Liver (tissue), 9 donors: ENCODE measurements around the gene MTMR10. TPM values are rescaled to one million over a fixed set of nuclear protein-coding genes. Genes with fewer than 3 reads are reported as not detected.

Experiments used
- DNase-seq: peaks from one replicate; pipeline ENCODE4 v3.0.0-alpha.2; 2017; ENCODE audit warnings: low spot score
- H3K27ac ChIP-seq, 2 donors: one replicate each; pipeline ENCODE4 v1.7.0; 2013; ENCODE audit warnings: inconsistent platforms in 2 of 2, low read length in 2 of 2, control low read depth in 1 of 2, low read depth in 1 of 2, mild to moderate bottlenecking in 1 of 2
- H3K27me3 ChIP-seq, 4 donors: one replicate each; pipeline versions ENCODE4 v1.6.1 to v1.7.0; 2013; ENCODE audit warnings: low read length in 3 of 4, inconsistent platforms in 1 of 4, mild to moderate bottlenecking in 1 of 4, moderate library complexity in 1 of 4; ENCODE audit not compliant: control insufficient read depth in 4 of 4, insufficient read depth in 4 of 4
- H3K36me3 ChIP-seq, 4 donors: one replicate each; pipeline versions ENCODE4 v1.6.1 to v1.7.0; 2013; ENCODE audit warnings: low read length in 3 of 4, mild to moderate bottlenecking in 3 of 4, low read depth in 1 of 4, moderate library complexity in 1 of 4; ENCODE audit not compliant: control insufficient read depth in 4 of 4, insufficient read depth in 3 of 4
- H3K4me1 ChIP-seq, 4 donors: one replicate each; pipeline versions ENCODE4 v1.6.1 to v1.7.0; 2013; ENCODE audit warnings: low read length in 3 of 4, mild to moderate bottlenecking in 3 of 4, moderate library complexity in 1 of 4; ENCODE audit not compliant: control insufficient read depth in 4 of 4, insufficient read depth in 4 of 4
- H3K4me3 ChIP-seq, 3 donors: one replicate each; pipeline versions ENCODE4 v1.6.1 to v1.7.0; 2013; ENCODE audit warnings: low read length in 3 of 3, control low read depth in 1 of 3, low read depth in 1 of 3, mild to moderate bottlenecking in 1 of 3
- H3K9ac ChIP-seq, 2 donors: one replicate each; pipeline ENCODE4 v1.7.0; 2013; ENCODE audit warnings: low read length in 2 of 2, mild to moderate bottlenecking in 2 of 2, moderate library complexity in 2 of 2, control low read depth in 1 of 2, low read depth in 1 of 2
- H3K9me3 ChIP-seq, 4 donors: one replicate each; pipeline versions ENCODE4 v1.6.1 to v1.7.0; 2013; ENCODE audit warnings: low read length in 3 of 4; ENCODE audit not compliant: control insufficient read depth in 4 of 4
- EGR1 ChIP-seq, 2 donors: IDR thresholded peaks; 2 replicates each; pipeline ENCODE4 v1.6.1; 2016 to 2018; ENCODE audit warnings: antibody characterized with exemption in 2 of 2, low read depth in 2 of 2
- FOXA1 ChIP-seq: IDR thresholded peaks from 2 replicates; pipeline ENCODE4 v1.6.1; 2016; ENCODE audit warnings: antibody characterized with exemption
- FOXA2 ChIP-seq: IDR thresholded peaks from 2 replicates; pipeline ENCODE4 v1.6.1; 2016; ENCODE audit warnings: antibody characterized with exemption
- GABPA ChIP-seq, 2 donors: IDR thresholded peaks in 1 of 2; conservative IDR thresholded peaks in 1 of 2; 2 replicates each; pipeline ENCODE4 v1.6.1; 2016; ENCODE audit warnings: antibody characterized with exemption in 2 of 2, mild to moderate bottlenecking in 1 of 2, moderate library complexity in 1 of 2
- HNF4A ChIP-seq, 2 donors: conservative IDR thresholded peaks; 2 replicates each; pipeline ENCODE4 v1.6.1; 2016; ENCODE audit warnings: antibody characterized with exemption in 2 of 2, mild to moderate bottlenecking in 2 of 2
- HNF4G ChIP-seq: IDR thresholded peaks from 2 replicates; pipeline ENCODE4 v1.6.1; 2016; ENCODE audit warnings: antibody characterized with exemption
- JUND ChIP-seq, 2 donors: IDR thresholded peaks; 2 replicates each; pipeline ENCODE4 v1.6.1; 2016; ENCODE audit warnings: antibody characterized with exemption in 2 of 2
- NR2F2 ChIP-seq: IDR thresholded peaks from 2 replicates; pipeline ENCODE4 v1.6.1; 2016; ENCODE audit warnings: antibody characterized with exemption
- RAD21 ChIP-seq, 2 donors: IDR thresholded peaks; 2 replicates each; pipeline ENCODE4 v1.6.1; 2016; ENCODE audit warnings: antibody characterized with exemption in 2 of 2, mild to moderate bottlenecking in 2 of 2
- RXRA ChIP-seq, 2 donors: IDR thresholded peaks; 2 replicates each; pipeline ENCODE4 v1.6.1; 2017 to 2018; ENCODE audit warnings: antibody characterized with exemption in 2 of 2, mild to moderate bottlenecking in 1 of 2
- SP1 ChIP-seq: IDR thresholded peaks from 2 replicates; pipeline ENCODE4 v1.6.1; 2018; ENCODE audit warnings: antibody characterized with exemption, mild to moderate bottlenecking
- TAF1 ChIP-seq: conservative IDR thresholded peaks from 2 replicates; pipeline ENCODE4 v1.6.1; 2016; ENCODE audit warnings: antibody characterized with exemption, mild to moderate bottlenecking
- YY1 ChIP-seq: IDR thresholded peaks from 2 replicates; pipeline ENCODE4 v1.6.1; 2016; ENCODE audit warnings: antibody characterized with exemption, mild to moderate bottlenecking
- WGBS: extraction: QIAGEN DNeasy Blood & Tissue Kit; methylation state at CpG from one replicate; pipeline ENCODE4 v1.1.7; 2013; 5-methylcytosine and 5-hydroxymethylcytosine counted together
- polyA plus RNA-seq, 2 donors: library from polyadenylated mRNA; stranded (reverse) in 1 of 2; unstranded in 1 of 2; fragments of 200-250 nt in 1 of 2; fragments of >200 nt in 1 of 2; fragmentation: Nextera tagmentation in 1 of 2; extraction: Ambion mirVana in 1 of 2; gene quantifications; one replicate each; pipeline versions ENCODE4 v1.2.1 to v1.2.3, GENCODE V29; 2013 to 2015
- total RNA-seq, 2 donors: library from RNA; depleted of rRNA; stranded (reverse); fragments of >200 nt; gene quantifications; one replicate each; pipeline ENCODE4 v1.2.3, GENCODE V29; 2014
- TF ChIP-seq, protein P1 (sequence below): IDR thresholded peaks from 2 replicates; pipeline ENCODE4 v1.6.1; 2016; ENCODE audit warnings: antibody characterized with exemption, mild to moderate bottlenecking
- TF ChIP-seq, protein P2 (sequence below): IDR thresholded peaks from 2 replicates; pipeline ENCODE4 v1.6.1; 2016; ENCODE audit warnings: antibody characterized with exemption
- TF ChIP-seq, protein P3 (sequence below): IDR thresholded peaks from 2 replicates; pipeline ENCODE4 v1.6.1; 2016; ENCODE audit warnings: antibody characterized with exemption
- TF ChIP-seq, protein P4 (sequence below): fragments of 150-350 bp; IDR thresholded peaks from 2 replicates; pipeline ENCODE4 v1.5.1; 2017; ENCODE audit warnings: improper control_type of control experiment, low read depth, low read length; ENCODE audit not compliant: missing input control
- TF ChIP-seq, protein P5 (sequence below): IDR thresholded peaks from 2 replicates; pipeline ENCODE4 v1.6.1; 2016; ENCODE audit warnings: antibody characterized with exemption
- donor health status: healthy.
- donor health status: healthy.
- donor health status: healthy.
- donor health status: healthy.
- donor health status: healthy.

Gene MTMR10
- total and polyA plus RNA-seq, 4 donors = 8.7 to 31.3 (median 13.6) TPM

DNA sequence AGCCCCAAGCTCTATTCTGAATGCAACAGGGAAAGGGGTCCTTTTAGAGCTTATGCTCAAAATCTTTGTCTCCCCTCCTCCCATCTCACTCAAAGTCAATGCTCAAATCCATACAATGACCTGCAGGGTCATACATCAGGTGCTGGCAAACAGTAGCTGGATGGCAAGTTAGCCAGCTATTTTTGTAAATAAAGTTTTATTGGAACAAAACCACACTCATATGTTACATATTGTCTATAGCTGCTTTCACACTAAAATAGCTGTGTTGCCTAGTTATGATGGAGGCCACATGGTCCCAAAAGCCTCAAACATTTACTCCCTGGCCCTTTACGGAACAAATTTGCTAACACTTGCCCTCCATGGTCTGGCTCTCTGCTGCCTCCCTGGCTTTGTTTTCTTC lies 89.5 kb downstream of the MTMR10 start:
- Histone ChIP-seq H3K9ac (no peak overlapping the region), H3K27me3 (no peaks in the 10 kb centered on the region), H3K4me1 (peaks cover 2 to 26% (median 20%) of the 10 kb centered on the region in 4 donors), H3K27ac (no peak overlapping the region), H3K9me3 (no peaks in the 10 kb centered on the region), H3K36me3 (no peaks in the 10 kb centered on the region), H3K4me3 (no peak overlapping the region)
- 100% methylated on average over 1 of the region's 1 CpG for WGBS
- DNase-seq = no peak
- TF ChIP-seq, protein P1, sequence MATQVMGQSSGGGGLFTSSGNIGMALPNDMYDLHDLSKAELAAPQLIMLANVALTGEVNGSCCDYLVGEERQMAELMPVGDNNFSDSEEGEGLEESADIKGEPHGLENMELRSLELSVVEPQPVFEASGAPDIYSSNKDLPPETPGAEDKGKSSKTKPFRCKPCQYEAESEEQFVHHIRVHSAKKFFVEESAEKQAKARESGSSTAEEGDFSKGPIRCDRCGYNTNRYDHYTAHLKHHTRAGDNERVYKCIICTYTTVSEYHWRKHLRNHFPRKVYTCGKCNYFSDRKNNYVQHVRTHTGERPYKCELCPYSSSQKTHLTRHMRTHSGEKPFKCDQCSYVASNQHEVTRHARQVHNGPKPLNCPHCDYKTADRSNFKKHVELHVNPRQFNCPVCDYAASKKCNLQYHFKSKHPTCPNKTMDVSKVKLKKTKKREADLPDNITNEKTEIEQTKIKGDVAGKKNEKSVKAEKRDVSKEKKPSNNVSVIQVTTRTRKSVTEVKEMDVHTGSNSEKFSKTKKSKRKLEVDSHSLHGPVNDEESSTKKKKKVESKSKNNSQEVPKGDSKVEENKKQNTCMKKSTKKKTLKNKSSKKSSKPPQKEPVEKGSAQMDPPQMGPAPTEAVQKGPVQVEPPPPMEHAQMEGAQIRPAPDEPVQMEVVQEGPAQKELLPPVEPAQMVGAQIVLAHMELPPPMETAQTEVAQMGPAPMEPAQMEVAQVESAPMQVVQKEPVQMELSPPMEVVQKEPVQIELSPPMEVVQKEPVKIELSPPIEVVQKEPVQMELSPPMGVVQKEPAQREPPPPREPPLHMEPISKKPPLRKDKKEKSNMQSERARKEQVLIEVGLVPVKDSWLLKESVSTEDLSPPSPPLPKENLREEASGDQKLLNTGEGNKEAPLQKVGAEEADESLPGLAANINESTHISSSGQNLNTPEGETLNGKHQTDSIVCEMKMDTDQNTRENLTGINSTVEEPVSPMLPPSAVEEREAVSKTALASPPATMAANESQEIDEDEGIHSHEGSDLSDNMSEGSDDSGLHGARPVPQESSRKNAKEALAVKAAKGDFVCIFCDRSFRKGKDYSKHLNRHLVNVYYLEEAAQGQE = no peak
- TF ChIP-seq GABPA (IDR thresholded peaks at IDR 0.05 in 1 of 2, conservative IDR thresholded peaks at IDR 0.05 in 1 of 2) (no peak), HNF4A (conservative IDR thresholded peaks at IDR 0.05) (no peak), YY1 (no peak), RXRA (IDR thresholded peaks at IDR 0.05) (no peak), FOXA2 (no peak)
- TF ChIP-seq, protein P2, sequence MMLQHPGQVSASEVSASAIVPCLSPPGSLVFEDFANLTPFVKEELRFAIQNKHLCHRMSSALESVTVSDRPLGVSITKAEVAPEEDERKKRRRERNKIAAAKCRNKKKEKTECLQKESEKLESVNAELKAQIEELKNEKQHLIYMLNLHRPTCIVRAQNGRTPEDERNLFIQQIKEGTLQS = no peak
- TF ChIP-seq, protein P3, sequence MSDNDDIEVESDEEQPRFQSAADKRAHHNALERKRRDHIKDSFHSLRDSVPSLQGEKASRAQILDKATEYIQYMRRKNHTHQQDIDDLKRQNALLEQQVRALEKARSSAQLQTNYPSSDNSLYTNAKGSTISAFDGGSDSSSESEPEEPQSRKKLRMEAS = no peak
- TF ChIP-seq, protein P4, sequence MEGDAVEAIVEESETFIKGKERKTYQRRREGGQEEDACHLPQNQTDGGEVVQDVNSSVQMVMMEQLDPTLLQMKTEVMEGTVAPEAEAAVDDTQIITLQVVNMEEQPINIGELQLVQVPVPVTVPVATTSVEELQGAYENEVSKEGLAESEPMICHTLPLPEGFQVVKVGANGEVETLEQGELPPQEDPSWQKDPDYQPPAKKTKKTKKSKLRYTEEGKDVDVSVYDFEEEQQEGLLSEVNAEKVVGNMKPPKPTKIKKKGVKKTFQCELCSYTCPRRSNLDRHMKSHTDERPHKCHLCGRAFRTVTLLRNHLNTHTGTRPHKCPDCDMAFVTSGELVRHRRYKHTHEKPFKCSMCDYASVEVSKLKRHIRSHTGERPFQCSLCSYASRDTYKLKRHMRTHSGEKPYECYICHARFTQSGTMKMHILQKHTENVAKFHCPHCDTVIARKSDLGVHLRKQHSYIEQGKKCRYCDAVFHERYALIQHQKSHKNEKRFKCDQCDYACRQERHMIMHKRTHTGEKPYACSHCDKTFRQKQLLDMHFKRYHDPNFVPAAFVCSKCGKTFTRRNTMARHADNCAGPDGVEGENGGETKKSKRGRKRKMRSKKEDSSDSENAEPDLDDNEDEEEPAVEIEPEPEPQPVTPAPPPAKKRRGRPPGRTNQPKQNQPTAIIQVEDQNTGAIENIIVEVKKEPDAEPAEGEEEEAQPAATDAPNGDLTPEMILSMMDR = no peak

DNA sequence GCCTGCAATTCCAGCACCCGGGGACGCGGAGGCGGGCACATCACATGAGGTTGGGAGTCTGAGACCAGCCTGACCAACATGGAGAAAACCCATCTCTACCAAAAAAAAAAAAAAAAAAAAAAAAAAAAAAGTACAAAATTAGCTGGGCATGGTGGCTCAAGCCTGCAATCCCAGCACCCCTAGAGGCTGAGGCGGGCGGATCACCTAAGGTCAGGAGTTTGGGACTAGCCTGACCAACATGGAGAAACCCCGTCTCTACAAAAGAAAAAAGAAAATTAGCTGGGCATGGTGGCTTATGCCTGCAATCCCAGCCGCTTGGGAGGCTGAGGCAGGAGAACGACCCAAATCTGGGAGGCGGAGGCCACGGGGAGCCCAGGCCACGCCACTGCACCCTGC lies 95.2 kb downstream of the MTMR10 start:
- Histone ChIP-seq H3K36me3 (no peaks in the 10 kb centered on the region), H3K9ac (no peak overlapping the region), H3K4me3 (no peak overlapping the region), H3K4me1 (no peaks in the 10 kb centered on the region), H3K9me3 (no peaks in the 10 kb centered on the region), H3K27ac (no peak overlapping the region), H3K27me3 (no peaks in the 10 kb centered on the region)
- TF ChIP-seq, protein P1 = no peak
- TF ChIP-seq FOXA1 = no peak
- TF ChIP-seq HNF4G = no peak
- no peak for TF ChIP-seq SP1
- no peak for TF ChIP-seq YY1
- TF ChIP-seq EGR1 (IDR thresholded peaks at IDR 0.05; ENCODE audit: low read depth in 2 of 2) = no peak
- TF ChIP-seq RXRA (IDR thresholded peaks at IDR 0.05) = no peak
- no peak for TF ChIP-seq JUND (IDR thresholded peaks at IDR 0.05)
- no peak for TF ChIP-seq GABPA (IDR thresholded peaks at IDR 0.05 in 1 of 2, conservative IDR thresholded peaks at IDR 0.05 in 1 of 2)
- TF ChIP-seq, protein P4 = no peak
- TF ChIP-seq, protein P3 = no peak
- no peak for TF ChIP-seq NR2F2
- TF ChIP-seq TAF1 = no peak
- TF ChIP-seq HNF4A (conservative IDR thresholded peaks at IDR 0.05) = no peak
- no peak for TF ChIP-seq RAD21 (IDR thresholded peaks at IDR 0.05)
- TF ChIP-seq FOXA2 = no peak
- TF ChIP-seq, protein P5, sequence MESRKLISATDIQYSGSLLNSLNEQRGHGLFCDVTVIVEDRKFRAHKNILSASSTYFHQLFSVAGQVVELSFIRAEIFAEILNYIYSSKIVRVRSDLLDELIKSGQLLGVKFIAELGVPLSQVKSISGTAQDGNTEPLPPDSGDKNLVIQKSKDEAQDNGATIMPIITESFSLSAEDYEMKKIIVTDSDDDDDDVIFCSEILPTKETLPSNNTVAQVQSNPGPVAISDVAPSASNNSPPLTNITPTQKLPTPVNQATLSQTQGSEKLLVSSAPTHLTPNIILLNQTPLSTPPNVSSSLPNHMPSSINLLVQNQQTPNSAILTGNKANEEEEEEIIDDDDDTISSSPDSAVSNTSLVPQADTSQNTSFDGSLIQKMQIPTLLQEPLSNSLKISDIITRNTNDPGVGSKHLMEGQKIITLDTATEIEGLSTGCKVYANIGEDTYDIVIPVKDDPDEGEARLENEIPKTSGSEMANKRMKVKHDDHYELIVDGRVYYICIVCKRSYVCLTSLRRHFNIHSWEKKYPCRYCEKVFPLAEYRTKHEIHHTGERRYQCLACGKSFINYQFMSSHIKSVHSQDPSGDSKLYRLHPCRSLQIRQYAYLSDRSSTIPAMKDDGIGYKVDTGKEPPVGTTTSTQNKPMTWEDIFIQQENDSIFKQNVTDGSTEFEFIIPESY = no peak
- 89% methylated on average over 12 of the region's 12 CpGs for WGBS
- DNase-seq = no peak
